ENCODE results near the gene PABPC1L.
"Not testable (repeated sequence)": the region's sequence is repeated elsewhere in the genome, so short reads cannot be mapped to it uniquely, and the experiment has no call there.

- not testable (repeated sequence) for TF ChIP-seq POLR2AphosphoS5 (IDR thresholded peaks at IDR 0.05; ENCODE audit: low read depth, low read length); CTCF (IDR thresholded peaks at IDR 0.05); REST (IDR thresholded peaks at IDR 0.05; ENCODE audit: insufficient read depth in 1 of 2, low read depth in 2 of 2, low read length in 1 of 2)
Observed at GRCh38 chr20:44882360-44882759, 27.5 kb upstream of the PABPC1L start.

Measured in Panc1 (cell line).